HEK293 (cell line): ENCODE measurements around the gene CHST15.

Source experiments
- CTCF ChIA-PET: fragments of 350-600 bp; formaldehyde crosslinking; extraction: SDS; loops from one replicate; lab custom pipeline; 2021; ENCODE audit warnings: antibody characterized with exemption; lab: Yijun Ruan, JAX
- POLR2A ChIA-PET: fragments of 300-600 bp; formaldehyde crosslinking; extraction: SDS; loops from one replicate; lab custom pipeline; 2020; ENCODE audit warnings: antibody characterized with exemption, inconsistent platforms; lab: Yijun Ruan, JAX
- H3K27ac ChIP-seq: fragments of 200-500 bp; sonication (Bioruptor generic); 2 replicates; pipeline ENCODE4 v1.5.1; 2014; ENCODE audit warnings: low read depth, low read length, control low read depth, inconsistent platforms; ENCODE audit errors: extremely low read depth
- H3K36me3 ChIP-seq, 2 experiments: fragments of 200-500 bp in 1 of 2; sonication (Bioruptor generic) in 1 of 2; 1 replicate in 1 of 2; 2 replicates in 1 of 2; pipeline ENCODE4 v1.5.1; 2014 to 2017; ENCODE audit warnings: inconsistent platforms in 2 of 2, low read length in 2 of 2; ENCODE audit not compliant: control insufficient read depth in 2 of 2, insufficient read depth in 1 of 2
- H3K4me1 ChIP-seq: fragments of 200-500 bp; sonication (Bioruptor generic); 2 replicates; pipeline ENCODE4 v1.5.1; 2014; ENCODE audit warnings: mild to moderate bottlenecking, low read length, inconsistent platforms; ENCODE audit not compliant: control insufficient read depth, insufficient read depth
- H3K4me3 ChIP-seq: 2 replicates; pipeline ENCODE4 v1.5.1; 2011; ENCODE audit warnings: low read depth, mild to moderate bottlenecking, control low read depth, low read length, moderate library complexity
- H3K9me3 ChIP-seq: fragments of 200-500 bp; sonication (Bioruptor generic); 2 replicates; pipeline ENCODE4 v1.5.1; 2014; ENCODE audit warnings: low read depth, low read length, inconsistent platforms; ENCODE audit not compliant: control insufficient read depth, insufficient read depth
- GLIS1 ChIP-seq: fragments of 450-650 bp; formaldehyde crosslinking; IDR thresholded peaks from 2 replicates; pipeline ENCODE4 v1.5.1; 2016; ENCODE audit warnings: missing biosample characterization, missing genetic modification characterization
- PBX3 ChIP-seq: sonication (generic); formaldehyde crosslinking; IDR thresholded peaks from 2 replicates; pipeline ENCODE4 v1.8.1; 2022; ENCODE audit warnings: mild to moderate bottlenecking, moderate library complexity, missing genetic modification reagents
- PRDM1 ChIP-seq: fragments of 450-650 bp; formaldehyde crosslinking; IDR thresholded peaks from 2 replicates; pipeline ENCODE4; 2016; ENCODE audit warnings: missing biosample characterization, missing genetic modification characterization
- ZBTB26 ChIP-seq: fragments of 450-650 bp; formaldehyde crosslinking; optimal IDR thresholded peaks from 2 replicates; pipeline ENCODE3; 2016; ENCODE audit warnings: missing biosample characterization, mild to moderate bottlenecking, missing genetic modification characterization
- ZBTB48 ChIP-seq: fragments of 450-650 bp; formaldehyde crosslinking; IDR thresholded peaks from 2 replicates; pipeline ENCODE4 v1.5.1; 2016; ENCODE audit warnings: missing biosample characterization, missing genetic modification characterization
- ZNF148 ChIP-seq: fragments of 450-650 bp; formaldehyde crosslinking; IDR thresholded peaks from 2 replicates; pipeline ENCODE4 v1.5.0; 2017; ENCODE audit warnings: missing biosample characterization, missing genetic modification characterization, borderline replicate concordance
- ZNF174 ChIP-seq: fragments of 450-650 bp; formaldehyde crosslinking; IDR thresholded peaks from 2 replicates; pipeline ENCODE4 v1.5.0; 2017; ENCODE audit warnings: missing biosample characterization, mild to moderate bottlenecking, missing genetic modification characterization
- ZNF18 ChIP-seq: fragments of 450-650 bp; formaldehyde crosslinking; IDR thresholded peaks from 2 replicates; pipeline ENCODE4 v1.5.1; 2016; ENCODE audit warnings: missing biosample characterization, missing genetic modification characterization
- ZNF223 ChIP-seq: fragments of 450-650 bp; formaldehyde crosslinking; IDR thresholded peaks from 2 replicates; pipeline ENCODE4 v1.5.1; 2016; ENCODE audit warnings: missing biosample characterization, missing genetic modification characterization
- ZNF266 ChIP-seq: fragments of 450-650 bp; formaldehyde crosslinking; IDR thresholded peaks from 2 replicates; pipeline ENCODE4 v1.5.1; 2016; ENCODE audit warnings: missing biosample characterization, missing genetic modification characterization, low read depth
- ZNF391 ChIP-seq: fragments of 450-650 bp; formaldehyde crosslinking; IDR thresholded peaks from 2 replicates; pipeline ENCODE4 v1.5.1; 2016; ENCODE audit warnings: low read depth, missing biosample characterization, missing genetic modification characterization, borderline replicate concordance
- ZNF394 ChIP-seq: fragments of 450-650 bp; formaldehyde crosslinking; IDR thresholded peaks from 2 replicates; pipeline ENCODE4 v1.5.1; 2016; ENCODE audit warnings: missing biosample characterization, missing genetic modification characterization, mild to moderate bottlenecking, moderate library complexity, borderline replicate concordance
- ZNF416 ChIP-seq: fragments of 450-650 bp; formaldehyde crosslinking; IDR thresholded peaks from 2 replicates; pipeline ENCODE4 v1.5.1; 2016; ENCODE audit warnings: missing biosample characterization, missing genetic modification characterization
- ZNF518A ChIP-seq: fragments of 450-650 bp; formaldehyde crosslinking; conservative IDR thresholded peaks from 2 replicates; pipeline ENCODE4 v1.5.1; 2016; ENCODE audit warnings: low read depth, missing biosample characterization, missing genetic modification characterization
- ZNF530 ChIP-seq: fragments of 450-650 bp; formaldehyde crosslinking; IDR thresholded peaks from 2 replicates; pipeline ENCODE4 v1.5.1; 2016; ENCODE audit warnings: low read depth, missing biosample characterization, missing genetic modification characterization
- ZNF596 ChIP-seq: fragments of 450-650 bp; IDR thresholded peaks from 2 replicates; pipeline ENCODE4 v1.5.0; 2018; ENCODE audit warnings: missing biosample characterization, mild to moderate bottlenecking, missing genetic modification characterization, moderate library complexity
- ZNF654 ChIP-seq: fragments of 450-650 bp; formaldehyde crosslinking; IDR thresholded peaks from 2 replicates; pipeline ENCODE4 v1.5.1; 2016; ENCODE audit warnings: low read depth, missing biosample characterization, missing genetic modification characterization
- ZNF704 ChIP-seq: fragments of 450-650 bp; formaldehyde crosslinking; IDR thresholded peaks from 2 replicates; pipeline ENCODE4 v1.5.1; 2016; ENCODE audit warnings: missing biosample characterization, missing genetic modification characterization

CHST15 gene

GRCh38 chr10:123996302-123996701, 97.1 kb downstream of the CHST15 start:
- ChIA-PET POLR2A (interaction anchor here (1.9 to 2.4 kb wide), 3 partner anchors 96 to 423 kb away, joined by 8 to 14 read pairs (median 11); partner anchors contain the start of genes CHST15 and OAT), CTCF (interaction anchor here (0.6 to 6.8 kb wide), 22 partner anchors 8 to 749 kb away, joined by 3 to 160 read pairs (median 4); partner anchors contain the start of gene CHST15)
- TF ChIP-seq ZBTB48 (no peak), ZNF266 (tag by site-specific recombination) (no peak), ZNF416 (tag by site-specific recombination) (no peak), ZBTB26 (no peak), ZNF596 (tag by site-specific recombination) (no peak), GLIS1 (tag by site-specific recombination) (no peak), ZNF174 (no peak), ZNF223 (no peak), ZNF148 (tag by site-specific recombination) (no peak), ZNF654 (tag by site-specific recombination) (no peak), ZNF394 (tag by site-specific recombination) (no peak), ZNF704 (tag by site-specific recombination) (no peak), ZNF391 (tag by site-specific recombination) (no peak), PRDM1 (tag by site-specific recombination) (no peak), ZNF518A (tag by site-specific recombination) (no peak), ZNF18 (tag by site-specific recombination) (no peak), ZNF530 (no peak), PBX3 (CRISPR knock-in tag) (no peak)
- no peak overlapping the region for H3K27ac ChIP-seq
- H3K4me3 ChIP-seq, result no peak overlapping the region
- H3K9me3 ChIP-seq, result no peaks in the 10 kb centered on the region
- no peaks in the 10 kb centered on the region; the same call in 1 of the 2 replicates for H3K4me1 ChIP-seq
- no peaks in the 10 kb centered on the region for H3K36me3 ChIP-seq
